IMR-90 (cell line): ENCODE measurements around the gene TARS3. TPM values are rescaled to one million over a fixed set of nuclear protein-coding genes. Genes with fewer than 3 reads are reported as not detected.

Source experiments
- ATAC-seq: fragments of 200-7000 bp; cut with Tn5 transposase; 2 replicates; pipeline ENCODE4 v1.9.1; 2020; ENCODE audit warnings: low read depth, mild to moderate bottlenecking, moderate library complexity
- BruUV-seq: library from RNA; stranded (reverse); fragments of 400-500 nt; replicated peaks from 2 replicates; lab custom pipeline; 2021; lab: Mats Ljungman, UMichigan
- CTCF ChIA-PET: fragments of 300-600 bp; formaldehyde crosslinking; extraction: SDS; loops from one replicate; lab custom pipeline; 2021; ENCODE audit warnings: antibody characterized with exemption; lab: Yijun Ruan, JAX
- POLR2A ChIA-PET: fragments of 300-600 bp; sonication (Branson Sonifier 250); formaldehyde crosslinking; loops from one replicate; lab custom pipeline; 2022; ENCODE audit warnings: antibody characterized with exemption; ENCODE audit not compliant: unreplicated experiment; lab: Charles Lee
- DNase-seq: peaks from one replicate; pipeline ENCODE4 v3.0.0; 2013
- H2AFZ ChIP-seq: replicated peaks from 2 replicates; pipeline ENCODE3; 2013; ENCODE audit warnings: low read length, mild to moderate bottlenecking; ENCODE audit not compliant: poor library complexity
- H2AK5ac ChIP-seq: 2 replicates; pipeline ENCODE4 v1.6.1; 2013; ENCODE audit warnings: low read depth, low read length, inconsistent platforms
- H2AK9ac ChIP-seq: replicated peaks from 2 replicates; pipeline ENCODE3; 2013; ENCODE audit warnings: mild to moderate bottlenecking, low read depth, low read length, moderate library complexity; ENCODE audit not compliant: poor library complexity
- H2BK120ac ChIP-seq: 2 replicates; pipeline ENCODE4 v1.6.1; 2013; ENCODE audit warnings: low read depth, low read length, inconsistent platforms
- H2BK15ac ChIP-seq: 3 replicates; pipeline ENCODE4 v1.6.1; 2013; ENCODE audit warnings: low read depth, low read length, inconsistent platforms
- H2BK20ac ChIP-seq: 2 replicates; pipeline ENCODE4 v1.6.1; 2013; ENCODE audit warnings: low read depth, mild to moderate bottlenecking, inconsistent platforms, low read length, moderate library complexity
- H2BK5ac ChIP-seq: 2 replicates; pipeline ENCODE4 v1.6.1; 2013; ENCODE audit warnings: mild to moderate bottlenecking, low read depth, low read length, inconsistent platforms; ENCODE audit not compliant: poor library complexity, severe bottlenecking
- H3K14ac ChIP-seq: replicated peaks from 2 replicates; pipeline ENCODE4 v1.6.1; 2013; ENCODE audit warnings: low read depth, low read length, inconsistent platforms
- H3K18ac ChIP-seq: 2 replicates; pipeline ENCODE4 v1.6.1; 2013; ENCODE audit warnings: low read depth, low read length, control low read depth
- H3K23ac ChIP-seq: 2 replicates; pipeline ENCODE4 v1.6.1; 2013; ENCODE audit warnings: low read depth, low read length, inconsistent platforms
- H3K27ac ChIP-seq: 2 replicates; pipeline ENCODE4 v1.5.1; 2013; ENCODE audit warnings: mild to moderate bottlenecking, control low read depth, low read length; ENCODE audit not compliant: insufficient read depth
- H3K27me3 ChIP-seq: 2 replicates; pipeline ENCODE4 v1.6.1; 2013; ENCODE audit warnings: low read length; ENCODE audit not compliant: control insufficient read depth, insufficient read depth
- H3K36me3 ChIP-seq: 2 replicates; pipeline ENCODE4 v1.6.1; 2013; ENCODE audit warnings: low read length, mixed read lengths; ENCODE audit not compliant: control insufficient read depth, insufficient read depth
- H3K4ac ChIP-seq: 2 replicates; pipeline ENCODE4 v1.6.1; 2013; ENCODE audit warnings: low read depth, low read length, inconsistent platforms
- H3K4me1 ChIP-seq: 2 replicates; pipeline ENCODE4 v1.6.1; 2013; ENCODE audit warnings: low read length, mixed read lengths; ENCODE audit not compliant: control insufficient read depth, insufficient read depth
- H3K4me2 ChIP-seq: 2 replicates; pipeline ENCODE4 v1.6.1; 2013; ENCODE audit warnings: low read depth, mild to moderate bottlenecking, control low read depth, low read length, moderate library complexity
- H3K4me3 ChIP-seq: 2 replicates; pipeline ENCODE4 v1.5.1; 2013; ENCODE audit warnings: low read depth, mild to moderate bottlenecking, control low read depth, low read length, moderate library complexity; ENCODE audit not compliant: insufficient read depth
- H3K56ac ChIP-seq: 2 replicates; pipeline ENCODE4 v1.6.1; 2013; ENCODE audit warnings: low read length, inconsistent platforms; ENCODE audit not compliant: insufficient read depth; ENCODE audit errors: extremely low read depth
- H3K79me1 ChIP-seq, 2 experiments: 2 replicates each; pipeline ENCODE4 v1.6.1; 2013; ENCODE audit warnings: low read length in 2 of 2, inconsistent platforms in 1 of 2, low read depth in 1 of 2
- H3K9ac ChIP-seq: 2 replicates; pipeline ENCODE4 v1.6.1; 2013; ENCODE audit warnings: low read depth, low read length, control low read depth
- H3K9me1 ChIP-seq: 2 replicates; pipeline ENCODE4 v1.6.1; 2013; ENCODE audit warnings: low read length, inconsistent platforms; ENCODE audit not compliant: insufficient read depth
- H3K9me3 ChIP-seq: 2 replicates; pipeline ENCODE4 v1.6.1; 2013; ENCODE audit warnings: low read length; ENCODE audit not compliant: control insufficient read depth, insufficient read depth
- H4K20me1 ChIP-seq: 2 replicates; pipeline ENCODE4 v1.6.1; 2013; ENCODE audit warnings: low read length, inconsistent platforms; ENCODE audit not compliant: insufficient read depth
- H4K5ac ChIP-seq: 2 replicates; pipeline ENCODE4 v1.6.1; 2013; ENCODE audit warnings: mild to moderate bottlenecking, low read depth, low read length, control low read depth
- H4K8ac ChIP-seq, 2 experiments: 2 replicates each; pipeline ENCODE4 v1.6.1; 2013; ENCODE audit warnings: low read depth in 2 of 2, low read length in 2 of 2, control low read depth in 1 of 2, inconsistent platforms in 1 of 2
- H4K91ac ChIP-seq: 2 replicates; pipeline ENCODE4 v1.6.1; 2013; ENCODE audit warnings: low read depth, low read length, inconsistent platforms; ENCODE audit not compliant: insufficient read depth
- BHLHE40 ChIP-seq: fragments of 150-350 bp; IDR thresholded peaks from 2 replicates; pipeline ENCODE4 v1.6.1; 2016; ENCODE audit warnings: mild to moderate bottlenecking, low read depth, low read length
- WGBS, 2 experiments: methylation state at CpG; one replicate each; pipeline versions ENCODE4 v1.1.5 to v1.1.7; 2013; ENCODE audit warnings: missing lambda C conversion rate in 2 of 2; ENCODE audit not compliant: insufficient read length in 1 of 2; ENCODE audit errors: extremely low coverage in 2 of 2; 5-methylcytosine and 5-hydroxymethylcytosine counted together
- dilution Hi-C: fragments of 300-500 bp; cut with HindIII; formaldehyde crosslinking; loops from one replicate; pipeline ENCODE4 v1.14.3; 2018; ENCODE audit warnings: low sequenced_read_pairs; ENCODE audit not compliant: unreplicated experiment
- in situ Hi-C: fragments of 300-500 bp; cut with MboI; formaldehyde crosslinking; loops from 3 replicates; pipeline ENCODE4 v1.14.3; 2019; ENCODE audit warnings: low sequenced_read_pairs, inconsistent platforms, mixed read lengths
- intact Hi-C: fragments of 100-400 bp; cut with micrococcal nuclease; formaldehyde crosslinking; loops from 2 replicates; pipeline ENCODE4 v1.10.0; 2022
- polyA plus RNA-seq, 3 experiments: library from polyadenylated mRNA; depleted of rRNA; stranded (reverse); fragments of >200 nt; gene quantifications; 2 replicates each; pipeline ENCODE4 v1.2.3, GENCODE V29; 2012; ENCODE audit warnings: low replicate concordance in 1 of 3
- total RNA-seq: library from RNA; depleted of rRNA; stranded (reverse); fragments of >200 nt; gene quantifications from 2 replicates; pipeline ENCODE4 v1.2.3, GENCODE V29; 2012

The TARS3 gene
- total and polyA plus RNA-seq, 2 of the 4 experiments (the other 2 are of a cell fraction), result 3.4 to 9.3 TPM

DNA sequence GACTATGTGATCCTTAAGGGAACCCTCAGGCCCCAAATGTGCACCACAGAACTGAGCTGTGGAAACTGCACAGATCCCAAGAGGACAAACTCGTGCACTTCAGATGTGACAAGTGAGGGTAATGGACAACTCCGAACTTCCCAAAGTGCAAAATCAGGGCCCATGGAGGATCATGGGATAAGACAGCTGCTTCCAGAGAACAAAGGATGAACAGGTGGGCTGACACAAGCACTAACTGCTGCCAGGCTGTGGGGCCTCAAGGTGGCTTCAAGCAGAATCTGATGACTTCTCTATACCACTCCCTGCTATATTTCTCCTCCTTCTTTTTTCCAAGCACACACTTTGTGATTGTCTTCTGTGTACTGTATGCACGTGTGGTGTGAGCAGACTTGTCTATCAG lies 5.4 kb downstream of the TARS3 start:
- Histone ChIP-seq H3K18ac (no peak overlapping the region), H2BK5ac (no peak overlapping the region), H4K91ac (no peak overlapping the region), H3K4ac (no peak overlapping the region), H2AK5ac (no peak overlapping the region), H2BK15ac (no peak overlapping the region), H3K36me3 (peaks cover 46% of the 10 kb centered on the region), H2AFZ (no peak overlapping the region), H4K20me1 (no peaks in the 10 kb centered on the region), H3K9ac (no peak overlapping the region), H3K27me3 (no peaks in the 10 kb centered on the region), H3K9me1 (peaks cover 8% of the 10 kb centered on the region; the same call in 1 of the 2 replicates), H4K8ac (no peak overlapping the region), H3K4me1 (no peaks in the 10 kb centered on the region), H3K23ac (no peak overlapping the region), H3K56ac (no peak overlapping the region), H2AK9ac (no peak overlapping the region), H2BK120ac (no peak overlapping the region), H3K27ac (no peak overlapping the region), H3K4me3 (no peak overlapping the region), H3K4me2 (no peak overlapping the region), H3K14ac (no peak overlapping the region), H3K79me1 (peaks cover 15 to 26% of the 10 kb centered on the region in 2 experiments), H2BK20ac (no peak overlapping the region), H4K5ac (no peak overlapping the region), H3K9me3 (no peaks in the 10 kb centered on the region)
- POLR2A ChIA-PET, result no interaction called here
- ATAC-seq, result no peak
- TF ChIP-seq BHLHE40, result no peak
- no peak for DNase-seq
- CTCF ChIA-PET, result interaction anchor here (0.6 kb wide), 1 partner anchor 60 kb away, joined by 3 read pairs; no protein-coding TSS in a partner anchor
- dilution Hi-C loops, result no loop called here
- 57% methylated on average over 1 of the region's 3 CpGs; no CpG with 5 or more reads in 1 of the 2 experiments for WGBS, 2 experiments
- intact Hi-C loops, result no loop called here
- in situ Hi-C loops, result no loop called here
- no TSS peak for BruUV-seq
